Measurements from ENCODE around the gene KIF1A. TPM values are rescaled to one million over a fixed set of nuclear protein-coding genes. Genes with fewer than 3 reads are reported as not detected.

The KIF1A gene
- polyA plus RNA-seq, 1 experiment: not detected

DNA sequence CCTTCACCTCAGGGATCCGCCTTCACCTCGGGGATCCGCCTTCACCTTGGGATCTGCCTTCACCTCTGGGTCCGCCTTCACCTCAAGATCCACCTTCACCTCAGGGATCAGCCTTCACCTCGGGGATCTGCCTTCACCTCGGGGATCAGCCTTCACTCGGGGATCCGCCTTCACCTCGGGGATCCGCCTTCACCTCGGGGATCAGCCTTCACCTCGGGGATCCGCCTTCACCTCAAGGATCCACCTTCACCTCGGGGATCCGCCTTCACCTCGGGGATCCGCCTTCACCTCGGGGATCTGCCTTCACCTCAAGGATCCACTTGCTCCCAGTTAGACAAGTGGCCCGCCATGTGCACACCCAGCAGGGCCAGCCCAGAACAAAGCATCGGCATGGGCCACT is 7.3 kb downstream of the KIF1A start:
- CTCF ChIA-PET: no interaction called here
- Histone ChIP-seq H3K9me3 (ENCODE audit: control insufficient read depth, insufficient read depth, low read length) (peaks cover 35% of the 10 kb centered on the region), H3K4me3 (ENCODE audit: low read depth, low read length) (no peak overlapping the region), H3K27me3 (ENCODE audit: control insufficient read depth, insufficient read depth, low read length) (peaks cover 5% of the 10 kb centered on the region), H3K27ac (ENCODE audit: low read depth, low read length) (no peak overlapping the region)
- no peak for DNase-seq (ENCODE audit: low read depth, low spot score)
- TF ChIP-seq, protein P1, sequence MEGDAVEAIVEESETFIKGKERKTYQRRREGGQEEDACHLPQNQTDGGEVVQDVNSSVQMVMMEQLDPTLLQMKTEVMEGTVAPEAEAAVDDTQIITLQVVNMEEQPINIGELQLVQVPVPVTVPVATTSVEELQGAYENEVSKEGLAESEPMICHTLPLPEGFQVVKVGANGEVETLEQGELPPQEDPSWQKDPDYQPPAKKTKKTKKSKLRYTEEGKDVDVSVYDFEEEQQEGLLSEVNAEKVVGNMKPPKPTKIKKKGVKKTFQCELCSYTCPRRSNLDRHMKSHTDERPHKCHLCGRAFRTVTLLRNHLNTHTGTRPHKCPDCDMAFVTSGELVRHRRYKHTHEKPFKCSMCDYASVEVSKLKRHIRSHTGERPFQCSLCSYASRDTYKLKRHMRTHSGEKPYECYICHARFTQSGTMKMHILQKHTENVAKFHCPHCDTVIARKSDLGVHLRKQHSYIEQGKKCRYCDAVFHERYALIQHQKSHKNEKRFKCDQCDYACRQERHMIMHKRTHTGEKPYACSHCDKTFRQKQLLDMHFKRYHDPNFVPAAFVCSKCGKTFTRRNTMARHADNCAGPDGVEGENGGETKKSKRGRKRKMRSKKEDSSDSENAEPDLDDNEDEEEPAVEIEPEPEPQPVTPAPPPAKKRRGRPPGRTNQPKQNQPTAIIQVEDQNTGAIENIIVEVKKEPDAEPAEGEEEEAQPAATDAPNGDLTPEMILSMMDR (IDR thresholded peaks at IDR 0.05; ENCODE audit: low read depth, low read length): no peak
- POLR2A ChIA-PET: no interaction called here

DNA sequence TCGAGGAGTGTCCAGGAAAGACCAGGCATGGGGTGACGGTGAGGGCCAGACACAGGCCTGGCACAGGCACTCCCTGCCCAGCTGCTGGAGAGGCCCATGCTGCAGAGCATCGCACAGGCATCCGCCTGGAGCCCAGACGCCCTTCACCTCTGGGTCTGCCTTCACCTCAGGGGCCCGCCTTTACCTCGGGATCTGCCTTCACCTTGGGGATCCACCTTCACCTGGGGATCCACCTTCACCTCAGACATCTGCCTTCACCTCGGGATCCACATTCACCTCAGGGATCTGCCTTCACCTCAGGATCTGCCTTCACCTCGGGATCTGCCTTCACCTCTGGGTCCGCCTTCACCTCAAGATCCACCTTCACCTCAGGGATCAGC is 7.7 kb downstream of the KIF1A start:
- DNase-seq (ENCODE audit: low read depth, low spot score): no peak
- Histone ChIP-seq H3K9me3 (ENCODE audit: control insufficient read depth, insufficient read depth, low read length) (peaks cover 35% of the 10 kb centered on the region), H3K4me3 (ENCODE audit: low read depth, low read length) (no peak overlapping the region), H3K27ac (ENCODE audit: low read depth, low read length) (no peak overlapping the region), H3K27me3 (ENCODE audit: control insufficient read depth, insufficient read depth, low read length) (peaks cover 3% of the 10 kb centered on the region)
- CTCF ChIA-PET: no interaction called here
- TF ChIP-seq, protein P1 (IDR thresholded peaks at IDR 0.05; ENCODE audit: low read depth, low read length): no peak
- POLR2A ChIA-PET: no interaction called here

DNA sequence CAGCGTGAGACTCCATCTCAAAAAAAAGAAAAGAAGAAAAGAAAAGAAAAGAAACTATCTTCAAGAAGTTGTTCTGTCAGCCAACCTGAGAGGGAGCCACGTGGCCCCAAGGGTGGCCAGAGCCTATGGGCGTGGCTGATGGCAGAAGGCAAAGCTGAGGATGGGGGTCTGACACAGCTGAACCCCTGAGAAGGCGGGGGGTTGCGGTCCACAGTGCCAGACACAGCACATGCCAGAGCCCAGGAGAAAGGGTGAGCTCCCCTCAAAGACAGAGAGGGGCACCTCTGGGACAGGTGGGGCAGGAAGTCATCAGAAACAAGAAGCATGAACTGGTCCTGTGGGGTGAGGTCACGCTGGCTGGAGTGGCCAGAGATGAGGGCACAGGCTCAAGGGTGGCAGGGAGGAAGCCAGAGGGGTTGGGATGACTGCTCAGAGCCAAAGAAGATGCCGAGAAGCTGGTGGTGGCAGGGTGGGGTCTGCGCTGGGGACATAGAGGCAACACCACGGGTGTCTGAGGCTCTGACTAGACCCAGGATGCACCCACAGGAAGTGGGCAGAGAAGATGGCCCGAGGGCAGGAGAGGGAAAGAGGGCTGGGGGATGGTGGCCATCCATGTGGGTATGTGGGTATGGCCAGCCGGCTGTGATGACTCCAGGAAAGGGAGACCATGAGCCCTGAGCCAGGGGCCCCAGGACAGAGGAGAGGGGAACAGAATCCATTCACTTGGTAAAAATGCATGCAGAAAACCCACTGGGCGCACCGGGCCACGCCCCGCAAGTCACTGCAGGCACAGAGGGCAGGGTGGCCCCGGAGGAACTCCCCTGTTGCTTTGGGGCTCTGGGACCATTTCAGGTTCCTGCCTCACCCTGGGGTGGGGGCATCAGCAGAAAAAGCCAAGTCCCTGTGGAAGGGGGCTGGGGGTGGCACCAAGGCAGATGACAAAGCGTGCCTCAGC is 8.4 kb downstream of the KIF1A start:
- Histone ChIP-seq H3K9me3 (ENCODE audit: control insufficient read depth, insufficient read depth, low read length) (peaks cover 35% of the 10 kb centered on the region), H3K27me3 (ENCODE audit: control insufficient read depth, insufficient read depth, low read length) (peaks cover 4% of the 10 kb centered on the region), H3K27ac (ENCODE audit: low read depth, low read length) (no peak overlapping the region), H3K4me3 (ENCODE audit: low read depth, low read length) (no peak overlapping the region)
- POLR2A ChIA-PET: no interaction called here
- TF ChIP-seq, protein P1 (IDR thresholded peaks at IDR 0.05; ENCODE audit: low read depth, low read length): no peak
- CTCF ChIA-PET: interaction anchor here (1.0 kb wide), 1 partner anchor 30 kb away, joined by 3 read pairs; no protein-coding TSS in a partner anchor
- no peak for DNase-seq (ENCODE audit: low read depth, low spot score)

DNA sequence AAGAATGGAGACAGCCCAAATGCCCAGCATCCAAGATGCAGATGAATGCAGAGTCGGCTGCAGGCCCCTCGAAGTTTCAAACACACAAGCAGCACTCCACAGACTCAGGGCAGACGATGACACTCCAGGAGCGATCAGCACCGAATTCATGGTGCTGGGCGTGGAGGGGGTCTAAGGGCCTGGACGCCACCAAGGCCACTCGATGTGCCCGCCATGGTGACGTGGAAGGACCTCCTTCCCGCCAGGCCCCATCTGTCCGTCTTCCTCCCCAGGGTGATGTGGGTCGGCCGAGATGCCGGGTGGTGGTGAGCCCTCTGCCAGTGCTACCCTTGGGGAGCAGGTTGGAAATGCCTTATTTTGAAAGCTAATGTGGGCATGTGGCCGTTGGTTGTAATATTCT is 9.4 kb downstream of the KIF1A start:
- no peak overlapping the region for H3K27ac ChIP-seq (ENCODE audit: low read depth, low read length)
- peaks cover 10% of the 10 kb centered on the region for H3K27me3 ChIP-seq (ENCODE audit: control insufficient read depth, insufficient read depth, low read length)
- peaks cover 35% of the 10 kb centered on the region for H3K9me3 ChIP-seq (ENCODE audit: control insufficient read depth, insufficient read depth, low read length)
- TF ChIP-seq, protein P1 (IDR thresholded peaks at IDR 0.05; ENCODE audit: low read depth, low read length): no peak
- CTCF ChIA-PET: interaction anchor here (1.0 to 1.3 kb wide), 2 partner anchors 30 to 31 kb away, joined by 3 to 8 read pairs; no protein-coding TSS in a partner anchor
- POLR2A ChIA-PET: no interaction called here
- no peak overlapping the region for H3K4me3 ChIP-seq (ENCODE audit: low read depth, low read length)
- no peak for DNase-seq (ENCODE audit: low read depth, low spot score)

DNA sequence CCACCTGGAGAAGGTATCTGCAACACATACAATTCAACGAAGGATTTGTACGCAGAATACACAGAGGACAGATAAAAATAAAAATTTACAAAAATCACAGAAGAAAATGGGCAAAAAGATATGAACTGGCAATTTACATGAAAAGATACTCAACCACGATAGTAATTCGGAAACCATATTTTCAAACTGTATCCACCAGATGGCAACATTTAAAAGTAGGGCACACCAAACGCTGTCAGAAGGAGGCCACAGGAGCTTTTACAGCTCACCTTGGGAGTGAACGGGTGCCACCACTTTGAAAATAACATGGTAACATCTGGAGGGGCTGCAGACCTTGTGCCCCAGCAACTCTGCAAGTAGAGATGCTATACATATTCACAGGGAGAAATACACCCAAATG is 9.8 kb downstream of the KIF1A start:
- TF ChIP-seq, protein P1 (IDR thresholded peaks at IDR 0.05; ENCODE audit: low read depth, low read length): peak; percentile 18; the same call in 1 of the 2 replicates
- peaks cover 34% of the 10 kb centered on the region for H3K9me3 ChIP-seq (ENCODE audit: control insufficient read depth, insufficient read depth, low read length)
- ChIA-PET CTCF (interaction anchor here (1.3 kb wide), 1 partner anchor 30 kb away, joined by 8 read pairs; no protein-coding TSS in a partner anchor), POLR2A (no interaction called here)
- H3K27me3 ChIP-seq (ENCODE audit: control insufficient read depth, insufficient read depth, low read length): peaks cover 10% of the 10 kb centered on the region
- no peak overlapping the region for H3K27ac ChIP-seq (ENCODE audit: low read depth, low read length)
- no peak overlapping the region for H3K4me3 ChIP-seq (ENCODE audit: low read depth, low read length)
- no peak for DNase-seq (ENCODE audit: low read depth, low spot score)

Measured in AG04450 (cell line).